GM19463 (cell line): ENCODE data around the gene KHDC1.
"Not testable (repeated sequence)": the region's sequence is repeated elsewhere in the genome, so short reads cannot be mapped to it uniquely, and the experiment has no call there.

Source experiments
- ATAC-seq: cut with Tn5 transposase; IDR thresholded peaks from one replicate; pipeline ENCODE4 v1.9.1; 2021; ENCODE audit warnings: mild to moderate bottlenecking, moderate library complexity; ENCODE audit not compliant: unreplicated experiment

Gene KHDC1

GRCh38 chr6:73262671-73263569 is at the start of gene KHDC1:
Gene KHDC1, minus strand, starts transcription at chr6:73263196. Its CDS starts 20,679 bp downstream, at chr6:73242517.
- peak; percentile 94 for ATAC-seq

DNA sequence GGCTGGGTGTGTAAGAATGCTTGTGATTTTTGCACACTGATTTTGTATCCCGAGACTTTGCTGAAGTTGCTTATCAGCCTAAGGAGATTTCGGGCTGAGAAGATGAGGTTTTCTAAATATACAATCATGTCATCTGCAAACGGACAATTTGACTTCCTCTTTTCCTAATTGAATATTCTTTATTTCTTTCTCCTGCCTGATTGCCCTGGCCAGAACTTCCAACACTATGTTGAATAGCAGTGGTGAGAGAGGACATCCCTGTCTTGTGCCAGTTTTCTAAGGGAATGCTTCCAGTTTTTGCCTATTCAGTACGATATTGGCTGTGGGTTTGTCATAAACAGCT is 47.5 kb upstream of the KHDC1 start:
- not testable (repeated sequence) for ATAC-seq

GRCh38 chr6:73309785-73310502 is 46.9 kb upstream of the KHDC1 start:
- ATAC-seq, result peak; percentile 96

DNA sequence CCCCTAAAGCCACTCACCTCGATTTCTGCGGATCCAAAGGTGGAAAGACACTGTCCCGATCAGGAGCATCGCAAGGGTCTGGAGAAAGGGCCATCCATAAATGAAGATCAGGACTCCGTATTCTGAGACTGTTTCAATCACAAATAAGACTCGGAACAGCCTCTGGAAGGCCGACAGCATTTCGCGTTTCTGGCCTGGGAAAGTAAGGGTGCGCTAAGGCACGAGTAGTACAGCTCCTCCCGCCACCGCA is 46.5 kb upstream of the KHDC1 start:
- ATAC-seq, result no peak

DNA sequence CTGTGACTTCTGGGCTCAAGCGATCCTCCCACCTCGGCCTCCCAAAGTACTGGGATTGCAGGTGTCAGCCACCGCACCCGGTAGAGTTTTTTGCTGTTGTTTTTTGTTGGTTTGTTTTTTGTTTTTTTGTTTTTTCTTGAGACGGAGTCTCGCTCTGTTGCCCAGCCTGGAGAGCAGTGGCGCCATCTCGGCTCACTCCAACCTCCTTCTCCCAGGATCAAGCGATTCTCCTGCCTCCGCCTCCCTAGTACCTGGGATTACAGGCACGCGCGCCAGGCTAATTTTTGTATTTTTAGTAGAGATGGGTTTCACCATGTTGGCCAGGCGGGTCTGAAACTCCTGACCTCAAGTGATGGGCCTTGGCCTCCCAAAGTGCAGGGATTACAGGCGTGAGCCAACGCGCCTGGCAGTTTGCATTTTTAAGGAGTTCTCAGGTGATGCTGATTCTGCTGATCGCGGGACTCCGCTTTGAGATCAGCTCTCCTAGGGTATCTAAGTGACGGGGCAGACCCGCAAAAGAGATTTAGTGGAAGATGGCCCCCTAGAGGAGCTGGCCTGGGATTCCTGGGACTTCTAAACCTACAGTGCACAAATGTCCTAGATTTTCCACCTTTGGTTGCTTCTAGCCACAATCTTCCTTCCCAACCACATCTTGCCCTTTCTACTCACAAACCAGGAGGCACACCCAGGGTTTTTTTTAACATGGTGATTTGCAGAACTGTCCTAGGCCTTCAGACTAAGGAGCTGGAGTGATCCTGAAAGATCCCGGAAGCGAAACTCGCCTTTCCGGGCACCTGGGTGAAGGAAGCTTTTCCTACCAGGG is 45.9 kb upstream of the KHDC1 start:
- no peak for ATAC-seq

- peak; percentile 64 for ATAC-seq
Measured at GRCh38 chr6:73303773-73304172, 40.8 kb upstream of the KHDC1 start.

DNA sequence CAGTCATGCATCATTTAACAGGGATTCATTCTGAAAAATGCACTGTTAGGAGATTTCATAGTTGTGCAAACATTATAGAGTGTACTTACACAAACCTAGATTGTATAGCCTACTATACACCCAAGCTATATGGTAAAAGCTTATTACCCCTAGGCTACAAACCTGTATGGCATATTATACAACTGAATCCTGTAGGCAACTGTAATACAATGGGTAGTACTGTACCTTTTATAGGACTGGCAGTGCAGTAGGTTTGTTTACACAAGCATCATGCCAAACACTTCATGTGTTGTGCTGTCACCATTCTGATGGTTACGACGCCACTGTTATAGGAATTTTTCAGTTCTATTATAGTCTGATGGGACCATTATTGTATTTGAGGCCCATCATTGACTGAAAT is 39.3 kb upstream of the KHDC1 start:
- no peak for ATAC-seq

DNA sequence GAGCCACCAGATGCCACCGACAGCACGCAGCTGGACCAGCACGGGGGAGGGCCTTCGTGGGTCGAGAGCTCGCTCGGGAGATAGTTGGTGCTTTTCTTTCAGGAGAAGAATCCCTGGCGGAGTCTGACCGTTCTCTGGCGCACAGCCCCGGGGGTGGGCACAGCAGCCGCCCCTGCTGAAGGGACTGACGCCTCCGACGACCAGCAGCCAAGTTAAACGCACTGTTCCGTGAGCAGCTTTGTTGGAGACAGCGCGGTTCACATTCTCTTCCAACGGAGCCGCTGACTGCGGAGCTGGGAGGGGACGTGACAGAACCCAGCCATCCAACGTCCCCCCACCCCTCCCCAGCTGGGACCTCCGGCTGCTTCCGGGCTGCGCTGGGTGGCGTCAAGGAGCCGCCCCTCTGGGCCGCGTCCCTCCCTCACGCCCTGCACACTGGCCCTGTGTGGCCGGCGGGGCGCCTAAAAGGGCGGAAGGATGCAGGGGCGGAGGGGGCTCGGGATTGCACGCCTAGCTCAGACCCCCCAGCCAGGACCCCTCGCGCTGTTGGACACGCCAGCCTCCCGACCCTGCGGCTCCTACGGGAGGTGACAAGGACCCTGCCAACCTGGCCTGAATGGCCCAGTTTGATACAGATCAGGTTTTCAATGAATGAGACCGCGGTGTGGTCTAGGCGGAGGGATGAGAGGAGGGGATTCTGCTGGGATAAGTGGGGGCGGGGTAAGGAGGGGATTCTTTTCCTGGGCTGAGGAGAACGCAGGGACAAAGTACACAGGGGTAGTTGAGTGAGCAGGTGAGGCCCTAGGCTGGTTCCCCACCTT is 36.4 kb upstream of the KHDC1 start:
- ATAC-seq, result no peak

DNA sequence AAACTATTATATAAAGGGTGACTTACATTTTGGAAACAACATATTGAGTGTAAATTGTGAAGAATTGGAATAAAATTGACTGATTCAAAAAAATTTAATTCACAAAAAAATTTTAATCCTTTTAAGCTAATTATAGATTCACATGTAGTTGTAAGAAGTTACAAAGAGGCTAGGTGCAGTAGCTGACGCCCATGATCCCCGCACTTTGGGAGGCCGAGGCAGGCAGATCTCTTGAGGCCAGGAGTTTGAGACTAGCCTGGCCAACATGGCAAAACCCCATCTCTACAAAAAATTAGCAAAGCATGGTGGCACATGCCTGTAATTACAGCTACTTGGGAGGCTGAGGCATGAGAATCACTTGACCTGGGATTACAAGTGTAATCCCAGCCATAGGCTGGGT is 30.3 kb upstream of the KHDC1 start:
- no peak for ATAC-seq

DNA sequence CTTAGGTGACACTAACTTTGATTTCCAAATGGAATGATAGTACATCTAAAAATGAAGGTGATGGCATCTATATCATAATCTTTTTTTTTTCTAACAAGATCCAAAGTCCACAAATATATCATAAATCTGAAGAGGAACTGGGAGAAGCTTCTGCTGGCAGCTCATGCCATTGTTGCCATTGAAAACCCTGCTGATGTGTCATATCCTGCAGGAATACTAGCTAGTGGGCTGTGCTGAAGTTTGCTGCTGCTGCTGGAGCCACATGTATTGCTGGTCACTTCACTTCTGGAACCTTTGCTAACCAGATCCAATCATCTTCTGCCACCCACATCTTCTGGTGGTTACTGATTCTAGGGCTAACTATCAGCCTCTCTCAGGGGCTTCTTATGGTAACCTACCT is 27.4 kb upstream of the KHDC1 start:
- ATAC-seq, result no peak

GRCh38 chr6:73286752-73287151 is 23.8 kb upstream of the KHDC1 start:
- ATAC-seq, result no peak

DNA sequence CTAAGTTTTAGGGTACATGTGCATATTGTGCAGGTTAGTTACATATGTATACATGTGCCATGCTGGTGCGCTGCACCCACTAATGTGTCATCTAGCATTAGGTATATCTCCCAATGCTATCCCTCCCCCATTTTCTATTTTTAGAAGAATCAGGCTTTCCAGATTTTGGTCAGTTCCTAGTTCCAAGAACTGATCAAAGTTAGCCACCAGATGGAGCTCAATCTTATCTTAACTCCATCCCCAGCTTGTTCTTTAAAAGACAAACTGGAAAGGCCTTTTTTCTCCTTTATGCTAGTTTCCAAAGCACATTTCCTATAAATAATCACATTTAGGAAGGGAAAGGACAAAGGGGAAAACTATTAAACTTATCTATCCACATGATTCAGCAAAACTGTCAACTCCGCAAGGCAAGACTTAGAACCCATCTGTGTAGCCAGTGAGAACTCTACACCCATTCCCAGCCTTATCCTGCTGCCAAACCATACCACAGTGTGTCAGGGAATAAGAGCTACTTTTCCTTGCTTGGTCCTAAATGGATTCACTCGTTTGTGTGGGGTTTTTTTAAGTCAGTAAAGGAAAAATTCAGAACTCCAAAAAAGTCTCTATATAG is 22.8 kb upstream of the KHDC1 start:
- ATAC-seq, result no peak

- no peak for ATAC-seq
Measured at GRCh38 chr6:73282871-73283270, 19.9 kb upstream of the KHDC1 start.

DNA sequence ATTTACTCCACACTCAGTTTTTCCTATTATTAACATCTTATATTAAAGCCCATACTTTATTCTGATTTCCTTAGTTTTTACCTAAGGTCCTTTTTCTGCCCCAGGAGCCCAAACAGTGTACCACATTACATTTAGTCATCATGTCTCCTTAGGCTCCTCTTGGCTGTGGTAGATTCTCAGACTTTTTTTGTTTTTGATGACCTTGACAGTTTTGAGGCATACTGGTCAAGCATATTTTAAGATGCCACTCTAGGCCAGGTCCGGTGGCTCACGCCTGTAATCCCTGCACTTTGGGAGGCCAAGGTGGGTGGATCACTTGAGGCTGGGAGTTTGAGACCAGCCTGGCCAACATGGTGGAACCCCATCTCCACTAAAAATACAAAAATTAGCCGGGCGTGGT is 18.7 kb upstream of the KHDC1 start:
- ATAC-seq, result not testable (repeated sequence)

GRCh38 chr6:73269296-73269695 is 6.3 kb upstream of the KHDC1 start:
- ATAC-seq, result not testable (repeated sequence)

- ATAC-seq, result not testable (repeated sequence)
Measured at GRCh38 chr6:73268896-73269295, 5.9 kb upstream of the KHDC1 start.

- ATAC-seq, result no peak
Measured at GRCh38 chr6:73264446-73264845, 1.4 kb upstream of the KHDC1 start.

DNA sequence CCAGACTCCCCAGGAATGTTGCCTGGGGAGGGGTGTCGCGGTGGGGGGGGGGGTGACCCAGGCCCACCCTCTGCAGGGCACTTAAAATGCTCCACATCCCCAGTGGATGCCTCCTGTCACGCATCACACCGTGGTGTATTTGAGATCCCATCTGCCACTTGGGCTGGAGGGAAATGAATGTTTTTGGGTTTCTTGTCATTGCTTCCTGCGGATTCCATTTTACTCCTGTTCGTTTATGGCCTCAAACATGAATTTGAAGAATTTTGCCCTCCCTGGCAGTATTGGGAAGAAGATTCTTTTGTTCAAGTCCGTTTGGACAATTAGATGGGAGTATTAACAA is 544 bp upstream of the KHDC1 start:
- ATAC-seq, result no peak

- no peak for ATAC-seq
Measured at GRCh38 chr6:73258721-73259120, 4.3 kb downstream of the KHDC1 start.

GRCh38 chr6:73254323-73254722 is 8.7 kb downstream of the KHDC1 start:
- not testable (repeated sequence) for ATAC-seq
